Hematopoietic multipotent progenitor cell treated with erythropoietin and hydrocortisone succinate and interleukin-3 and kit ligand, for 15 days (in vitro differentiated cells): ENCODE measurements around the gene PITPNM3.

ENCODE experiments used
- DNase-seq: peaks from one replicate; pipeline ENCODE4 v3.0.0-alpha.2; 2015; ENCODE audit warnings: low spot score

PITPNM3 gene

GRCh38 chr17:6443692-6444570 lies 112.4 kb downstream of the PITPNM3 start, which contains the start of gene PIMREG:
TSS of gene PIMREG (plus strand) at chr17:6444455. CDS start at chr17:6445111, 656 bp downstream.
- peak; percentile 35 for DNase-seq

GRCh38 chr17:6442775-6443174 lies 113.6 kb downstream of the PITPNM3 start:
- DNase-seq = no peak

GRCh38 chr17:6439951-6440350 lies 116.4 kb downstream of the PITPNM3 start:
- no peak for DNase-seq

- no peak for DNase-seq
Observed at GRCh38 chr17:6437956-6438355, 118.4 kb downstream of the PITPNM3 start.

GRCh38 chr17:6437466-6437865 lies 118.9 kb downstream of the PITPNM3 start:
- DNase-seq = no peak

GRCh38 chr17:6435968-6436367 lies 120.4 kb downstream of the PITPNM3 start:
- DNase-seq = peak; percentile 27

GRCh38 chr17:6435051-6435450 lies 121.3 kb downstream of the PITPNM3 start, which contains the start of gene AIPL1:
TSS of gene AIPL1 (minus strand) at chr17:6435121. CDS start at chr17:6435104, 17 bp downstream.
- no peak for DNase-seq

GRCh38 chr17:6430769-6431168 lies 125.6 kb downstream of the PITPNM3 start:
- no peak for DNase-seq

- DNase-seq = no peak
Observed at GRCh38 chr17:6429266-6429665, 127.1 kb downstream of the PITPNM3 start.

- DNase-seq = no peak
Observed at GRCh38 chr17:6428207-6428965, 128.0 kb downstream of the PITPNM3 start.

GRCh38 chr17:6427279-6427781 lies 129.0 kb downstream of the PITPNM3 start:
- no peak for DNase-seq

GRCh38 chr17:6426356-6427101 lies 129.8 kb downstream of the PITPNM3 start:
- no peak for DNase-seq

GRCh38 chr17:6425407-6425806 lies 130.9 kb downstream of the PITPNM3 start:
- no peak for DNase-seq

GRCh38 chr17:6423931-6424330 lies 132.4 kb downstream of the PITPNM3 start:
- no peak for DNase-seq

GRCh38 chr17:6422654-6423241 lies 133.6 kb downstream of the PITPNM3 start:
- DNase-seq = no peak

GRCh38 chr17:6421700-6422604 lies 134.4 kb downstream of the PITPNM3 start:
- peak; percentile 58 for DNase-seq

GRCh38 chr17:6420173-6420641 lies 136.1 kb downstream of the PITPNM3 start:
- no peak for DNase-seq

GRCh38 chr17:6415616-6416015 lies 140.7 kb downstream of the PITPNM3 start:
- no peak for DNase-seq

- DNase-seq = no peak
Observed at GRCh38 chr17:6413065-6413464, 143.3 kb downstream of the PITPNM3 start.

- no peak for DNase-seq
Observed at GRCh38 chr17:6408735-6409134, 147.6 kb downstream of the PITPNM3 start.
